GM12874 (cell line): Measurements from ENCODE around the gene RPLP1.

ENCODE experiments used
- TF ChIP-seq, protein P1 (sequence below): IDR thresholded peaks from 2 replicates; pipeline ENCODE4 v1.5.1; 2011; ENCODE audit warnings: low read depth, mild to moderate bottlenecking, control low read depth, low read length, moderate library complexity; ENCODE audit not compliant: insufficient read depth

Gene RPLP1

DNA sequence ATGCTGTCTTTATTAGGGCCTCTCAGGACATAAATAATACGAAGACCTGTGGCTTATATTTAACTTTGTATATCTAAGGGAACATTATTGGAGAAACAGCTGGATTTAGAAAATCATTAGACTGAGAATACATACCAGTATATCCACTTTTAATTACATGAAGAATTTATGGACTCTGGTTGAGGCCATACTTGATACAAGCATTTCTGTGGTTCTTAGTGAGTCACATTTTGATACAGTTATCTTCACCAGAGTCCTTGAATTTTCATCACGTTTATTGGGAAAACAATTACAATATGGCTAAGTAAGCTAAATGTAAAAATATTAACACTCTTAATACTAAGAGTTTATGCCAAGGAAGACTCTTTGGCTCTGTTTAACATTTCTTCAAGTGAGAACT, 28.6 kb upstream of the RPLP1 start:
- TF ChIP-seq, protein P1, sequence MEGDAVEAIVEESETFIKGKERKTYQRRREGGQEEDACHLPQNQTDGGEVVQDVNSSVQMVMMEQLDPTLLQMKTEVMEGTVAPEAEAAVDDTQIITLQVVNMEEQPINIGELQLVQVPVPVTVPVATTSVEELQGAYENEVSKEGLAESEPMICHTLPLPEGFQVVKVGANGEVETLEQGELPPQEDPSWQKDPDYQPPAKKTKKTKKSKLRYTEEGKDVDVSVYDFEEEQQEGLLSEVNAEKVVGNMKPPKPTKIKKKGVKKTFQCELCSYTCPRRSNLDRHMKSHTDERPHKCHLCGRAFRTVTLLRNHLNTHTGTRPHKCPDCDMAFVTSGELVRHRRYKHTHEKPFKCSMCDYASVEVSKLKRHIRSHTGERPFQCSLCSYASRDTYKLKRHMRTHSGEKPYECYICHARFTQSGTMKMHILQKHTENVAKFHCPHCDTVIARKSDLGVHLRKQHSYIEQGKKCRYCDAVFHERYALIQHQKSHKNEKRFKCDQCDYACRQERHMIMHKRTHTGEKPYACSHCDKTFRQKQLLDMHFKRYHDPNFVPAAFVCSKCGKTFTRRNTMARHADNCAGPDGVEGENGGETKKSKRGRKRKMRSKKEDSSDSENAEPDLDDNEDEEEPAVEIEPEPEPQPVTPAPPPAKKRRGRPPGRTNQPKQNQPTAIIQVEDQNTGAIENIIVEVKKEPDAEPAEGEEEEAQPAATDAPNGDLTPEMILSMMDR, result no peak

DNA sequence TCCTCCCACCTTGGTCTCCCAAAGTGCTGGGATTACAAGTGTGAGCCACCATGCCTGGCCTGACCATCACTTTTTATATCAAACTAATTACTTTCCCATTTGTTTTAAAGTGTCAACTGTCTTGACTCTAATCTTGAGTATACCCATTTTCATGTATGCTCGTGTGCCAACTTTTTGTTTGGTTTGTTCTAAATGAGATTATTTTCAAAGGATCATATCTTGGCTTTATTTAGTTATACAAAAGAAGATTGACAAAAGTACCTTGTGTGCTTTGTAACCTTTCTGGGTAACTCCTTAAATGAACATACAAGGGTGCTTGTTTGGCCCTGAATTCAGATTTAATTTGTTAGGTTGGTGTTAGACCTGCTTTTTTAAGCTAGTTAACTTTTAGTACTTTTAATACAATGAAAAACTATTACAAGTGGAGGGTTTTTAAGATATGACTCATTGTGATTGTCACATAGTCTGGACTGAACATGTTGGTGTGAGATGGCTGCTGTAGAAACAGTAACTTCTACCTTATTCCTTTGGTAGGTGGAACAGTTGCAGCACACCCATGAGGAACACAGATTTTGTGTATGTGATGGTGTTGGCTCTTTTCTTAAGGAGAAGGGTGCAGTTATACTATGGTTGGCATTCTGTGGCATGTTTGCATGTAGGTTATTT, 27.7 kb upstream of the RPLP1 start:
- TF ChIP-seq, protein P1, result no peak

DNA sequence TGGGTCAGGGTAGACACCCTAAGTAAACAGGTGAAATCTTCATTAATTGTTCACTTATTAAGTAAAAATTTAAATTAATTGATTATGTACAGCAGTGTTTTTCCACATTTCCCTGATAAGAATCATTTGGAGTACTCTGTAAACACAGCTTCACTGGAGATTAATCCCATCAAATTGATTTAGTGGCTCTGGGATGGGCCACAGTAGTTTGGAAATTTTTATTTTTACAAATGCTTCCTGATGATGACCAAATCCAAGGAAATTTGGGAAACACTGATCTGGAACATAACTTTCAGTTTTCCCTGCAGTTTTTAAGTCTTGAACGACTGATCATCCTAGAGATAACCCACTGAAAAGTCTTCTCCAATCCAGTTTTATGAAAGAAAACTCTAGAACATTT, 18.8 kb upstream of the RPLP1 start:
- TF ChIP-seq, protein P1, result no peak

DNA sequence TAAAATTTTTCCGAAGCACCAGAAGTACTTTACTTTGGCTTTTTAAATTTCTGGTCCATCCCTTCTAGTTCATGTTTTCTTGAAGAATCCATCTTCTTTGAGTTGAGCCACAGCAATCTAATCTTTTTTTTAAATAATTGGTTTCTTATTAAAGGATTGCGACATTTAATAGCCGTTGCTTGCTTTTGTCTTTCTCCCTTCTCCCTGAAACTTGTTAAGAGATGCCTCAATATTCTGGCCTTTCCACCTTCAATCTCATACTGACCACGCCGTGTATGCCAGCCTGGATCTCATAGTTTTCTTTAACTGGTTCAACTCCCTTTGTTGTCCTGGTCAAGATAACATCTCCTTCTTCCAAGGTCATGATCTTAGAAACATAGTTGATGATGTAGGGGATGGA, 18.4 kb upstream of the RPLP1 start:
- TF ChIP-seq, protein P1, result no peak

DNA sequence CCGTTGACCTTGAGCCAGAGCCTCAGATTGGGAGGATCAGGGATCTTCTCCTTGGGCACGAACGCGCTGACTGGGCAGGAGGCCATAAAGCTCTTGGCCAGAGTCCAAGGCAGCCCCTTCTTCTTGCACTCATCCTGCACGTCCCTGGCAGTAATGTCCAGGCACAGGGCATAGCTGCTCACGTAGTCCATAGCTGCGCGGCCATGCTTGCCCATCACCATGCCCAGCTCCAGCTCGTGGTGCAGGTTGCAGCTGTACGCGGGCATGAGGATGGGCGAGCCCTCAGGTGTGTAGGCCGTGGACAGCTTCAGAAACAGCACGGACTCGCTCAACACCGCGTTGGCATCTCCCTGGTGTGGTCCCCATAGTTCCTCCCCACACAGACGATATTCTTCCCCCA, 17.9 kb upstream of the RPLP1 start:
- TF ChIP-seq, protein P1, result no peak

DNA sequence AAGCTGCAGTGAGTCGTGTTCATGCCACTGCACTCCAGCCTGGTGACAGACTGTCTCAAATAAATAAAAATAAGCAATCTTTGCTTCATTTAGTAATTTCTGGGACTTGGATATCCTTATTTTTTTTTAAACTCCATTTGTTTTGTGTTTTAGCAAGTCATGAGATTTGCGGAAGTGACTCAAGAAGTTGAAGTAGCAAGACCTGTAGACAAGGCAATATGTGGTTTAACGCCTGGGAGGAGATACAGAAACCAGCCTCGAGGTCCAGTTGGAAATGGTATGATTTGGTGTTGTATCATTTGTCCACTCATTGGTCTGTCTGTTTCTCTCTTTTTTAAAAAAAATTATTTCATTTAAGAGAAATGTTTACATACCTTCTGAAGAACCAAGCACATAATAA, 16.6 kb upstream of the RPLP1 start:
- TF ChIP-seq, protein P1, result no peak

DNA sequence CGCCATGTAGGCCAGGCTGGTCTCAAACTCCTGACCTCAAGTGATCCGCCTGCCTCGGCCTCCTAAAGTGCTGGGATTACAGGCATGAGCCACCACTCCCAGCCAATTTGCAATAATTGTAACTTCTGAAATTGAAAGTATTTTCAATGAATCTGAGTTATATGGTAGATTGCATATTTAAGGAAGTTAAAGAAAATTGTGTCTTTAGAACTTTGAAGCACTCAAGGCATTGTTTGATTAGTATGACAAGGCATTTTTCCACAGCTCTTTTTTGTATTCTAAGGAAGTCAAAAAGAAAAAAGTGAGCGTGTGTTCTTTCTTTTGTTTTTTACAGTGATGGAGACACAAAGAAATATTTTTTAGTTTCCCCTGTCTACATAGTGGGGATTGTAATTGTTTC, 15.7 kb upstream of the RPLP1 start:
- TF ChIP-seq, protein P1, result no peak
